Superior temporal gyrus (tissue), 1 donor: ENCODE results near the gene SCAANT1.
A peak's percentile ranks its signal among the peaks of the same experiment; 100 is the strongest.

Source experiments
- DNase-seq: peaks from one replicate; pipeline ENCODE4 v3.0.0-alpha.2; 2016; ENCODE audit errors: extremely low spot score

SCAANT1 gene

DNA sequence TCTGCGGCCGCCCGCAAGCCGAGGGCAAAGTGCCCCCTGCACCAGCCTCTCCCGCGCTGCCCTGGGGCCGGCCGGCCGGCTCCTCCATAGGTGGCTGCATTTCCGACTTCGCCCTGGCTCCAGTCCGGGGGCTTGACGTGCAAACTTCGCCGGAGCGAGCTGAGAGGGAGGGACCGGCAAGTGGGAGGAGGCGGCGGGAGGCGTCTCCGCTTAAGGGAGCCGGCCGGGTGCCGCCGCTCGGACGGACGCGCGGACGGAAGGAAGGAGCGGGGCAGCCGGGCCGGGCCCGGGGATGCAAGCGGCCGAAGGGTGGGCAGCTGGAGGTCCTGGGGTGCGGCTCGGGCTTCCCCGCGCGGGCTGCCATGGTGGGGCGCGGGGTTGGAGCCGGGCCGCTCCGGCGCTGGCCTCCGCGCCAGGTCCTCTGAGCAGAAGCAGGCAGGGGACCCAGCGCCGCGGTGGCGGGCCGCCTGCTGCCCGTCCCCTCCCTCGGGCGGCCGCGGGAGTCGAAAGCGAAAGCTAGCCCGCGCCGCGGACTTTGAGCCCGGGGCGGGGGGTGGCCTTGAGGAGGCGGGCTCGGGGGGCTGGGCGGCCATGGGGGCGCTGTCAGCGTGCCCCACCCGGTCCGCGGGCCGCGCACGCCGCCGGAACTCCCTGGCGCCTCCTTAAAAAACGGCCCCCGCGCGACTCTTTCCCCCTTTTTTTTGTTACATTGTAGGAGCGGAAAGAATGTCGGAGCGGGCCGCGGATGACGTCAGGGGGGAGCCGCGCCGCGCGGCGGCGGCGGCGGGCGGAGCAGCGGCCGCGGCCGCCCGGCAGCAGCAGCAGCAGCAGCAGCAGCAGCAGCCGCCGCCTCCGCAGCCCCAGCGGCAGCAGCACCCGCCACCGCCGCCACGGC is at the start of gene SCAANT1:
SCAANT1 (minus strand) TSS at position 511 of the 895 bp plus-strand sequence.
- peak; percentile 83 for DNase-seq

DNA sequence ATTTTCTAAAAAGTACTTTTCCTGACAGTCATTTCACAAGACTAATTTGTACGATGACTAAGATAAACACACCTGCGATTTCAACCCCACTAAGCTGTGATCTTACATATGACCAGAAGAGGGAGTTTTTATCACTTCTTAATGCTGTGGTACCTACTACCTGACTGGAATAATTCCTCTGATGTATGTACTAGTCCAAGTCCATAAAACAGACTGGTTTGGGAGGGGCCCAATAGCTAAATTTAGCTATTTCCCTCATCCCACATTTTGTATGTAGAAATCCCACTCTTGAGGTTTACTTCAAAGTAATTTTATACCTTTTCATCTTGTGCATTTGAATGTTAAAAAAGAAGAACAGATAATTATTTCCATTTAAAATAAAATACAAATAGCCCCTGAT is 49.7 kb upstream of the SCAANT1 start:
- peak; percentile 77 for DNase-seq

- DNase-seq = peak; percentile 53
Measured at GRCh38 chr3:63960048-63960711, 48.0 kb upstream of the SCAANT1 start.

DNA sequence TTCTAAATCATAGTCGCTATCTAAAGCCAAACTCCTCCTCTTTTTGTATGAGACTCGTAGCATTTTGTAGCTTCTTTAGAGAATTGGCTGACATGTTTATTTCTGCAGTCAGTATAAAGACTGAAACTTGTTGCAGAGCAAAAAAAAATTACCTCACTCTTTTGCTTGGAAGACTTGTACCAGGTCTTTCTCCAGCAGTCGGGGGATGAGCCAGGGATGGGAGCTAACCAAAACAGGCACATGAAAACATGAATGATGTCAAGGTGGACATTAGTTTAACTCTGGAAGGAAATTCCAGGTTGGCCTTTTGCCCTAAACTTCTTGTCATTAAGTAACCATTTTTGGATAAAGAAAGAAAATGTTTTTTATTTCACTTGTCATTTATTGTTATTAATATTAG is 47.0 kb upstream of the SCAANT1 start:
- no peak for DNase-seq

- no peak for DNase-seq
Measured at GRCh38 chr3:63955830-63956545, 43.8 kb upstream of the SCAANT1 start.

- DNase-seq = no peak
Measured at GRCh38 chr3:63955036-63955650, 43.0 kb upstream of the SCAANT1 start.

DNA sequence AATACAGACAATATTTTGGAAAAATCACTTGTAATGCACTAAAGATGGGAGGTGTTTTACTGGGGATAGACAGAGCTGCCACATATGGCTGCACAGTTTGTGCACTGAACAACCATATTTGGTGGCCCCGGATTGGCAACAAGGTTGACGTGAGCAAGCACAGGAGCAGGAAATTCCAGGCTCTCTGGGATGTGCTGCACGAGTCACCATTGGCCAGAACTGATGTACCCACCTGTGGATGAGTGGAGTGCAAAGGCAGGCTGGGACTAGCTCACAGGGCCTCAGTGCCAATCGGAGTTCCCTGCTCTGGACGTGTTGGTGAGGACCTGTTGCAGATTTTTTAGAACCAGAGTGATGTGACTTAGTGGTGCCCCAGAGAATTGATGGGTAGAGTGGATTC is 42.0 kb upstream of the SCAANT1 start:
- no peak for DNase-seq

GRCh38 chr3:63952248-63952594 is 40.0 kb upstream of the SCAANT1 start:
- no peak for DNase-seq

DNA sequence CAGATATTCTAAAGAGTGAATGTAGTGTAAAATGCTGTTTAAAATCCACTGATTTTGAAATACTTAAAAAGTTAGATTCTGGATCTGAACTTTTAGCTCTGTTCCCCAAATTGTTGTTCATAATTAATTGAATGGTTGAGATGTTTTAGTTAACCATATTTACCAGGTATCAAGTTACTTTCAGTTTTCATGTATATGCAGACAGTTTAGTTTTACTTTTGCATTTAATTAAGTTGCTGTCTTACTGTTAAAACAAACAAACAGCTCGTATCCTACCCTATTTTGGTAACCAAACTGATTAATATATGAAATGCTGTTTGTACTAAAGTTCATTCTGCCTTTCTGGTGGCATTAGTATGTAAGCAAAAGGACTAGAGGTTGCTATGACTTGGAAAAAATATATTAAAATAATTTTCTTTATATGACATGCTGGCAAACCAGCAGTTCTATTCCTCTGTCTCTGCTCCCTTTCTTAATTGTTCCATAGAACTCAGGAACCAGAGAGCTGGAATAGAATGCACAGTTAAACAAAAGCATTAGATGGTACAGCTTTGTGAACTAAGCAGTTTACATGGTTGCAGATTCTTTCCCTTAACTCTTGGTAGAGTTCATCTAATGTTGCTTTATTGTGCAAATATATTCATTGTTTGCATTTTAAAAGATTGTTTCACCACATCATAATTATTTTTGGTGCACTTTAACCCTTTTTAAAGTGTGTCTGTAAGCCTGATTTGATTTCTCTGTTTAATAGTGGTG is 39.5 kb upstream of the SCAANT1 start:
- DNase-seq = no peak

GRCh38 chr3:63950698-63951097 is 38.5 kb upstream of the SCAANT1 start:
- no peak for DNase-seq

DNA sequence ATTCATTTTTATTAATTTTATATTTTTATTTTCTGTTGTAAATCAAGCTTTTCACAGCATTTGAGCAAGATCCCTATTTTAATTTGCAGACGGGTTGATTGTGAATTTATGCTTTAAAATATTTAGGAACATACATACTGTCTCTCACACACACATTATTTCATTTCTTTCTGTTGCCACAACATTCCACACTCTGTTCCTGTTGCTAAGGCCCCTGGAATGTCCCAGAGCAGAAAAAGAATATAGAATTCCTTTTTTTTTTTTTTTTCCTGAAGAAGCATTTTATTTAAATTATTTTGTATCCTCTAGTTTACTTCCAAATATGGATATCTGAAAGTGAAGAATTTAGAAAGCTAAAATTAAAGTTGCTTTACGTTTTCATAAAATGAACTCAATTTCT is 36.8 kb upstream of the SCAANT1 start:
- DNase-seq = no peak

GRCh38 chr3:63947594-63947993 is 35.4 kb upstream of the SCAANT1 start:
- DNase-seq = no peak

DNA sequence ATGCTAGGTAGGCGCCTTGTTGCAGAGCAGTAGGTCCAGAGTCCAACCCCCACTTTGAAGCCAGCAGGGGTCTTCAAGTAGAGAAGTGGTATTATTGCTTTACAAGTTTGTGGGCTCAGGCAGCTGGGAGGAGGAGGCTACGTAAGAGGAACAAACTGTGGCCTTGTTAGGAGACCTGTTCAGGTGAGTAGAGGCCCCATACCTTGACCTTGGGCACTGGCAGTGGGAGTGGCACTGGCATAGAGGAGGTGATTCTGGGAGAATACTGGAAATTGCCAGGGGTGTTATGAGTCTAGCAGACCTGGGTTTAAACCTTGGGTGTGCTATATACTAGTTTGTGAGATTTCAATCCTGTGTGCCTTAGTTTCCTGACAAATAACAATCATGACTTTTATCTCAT is 34.6 kb upstream of the SCAANT1 start:
- no peak for DNase-seq

DNA sequence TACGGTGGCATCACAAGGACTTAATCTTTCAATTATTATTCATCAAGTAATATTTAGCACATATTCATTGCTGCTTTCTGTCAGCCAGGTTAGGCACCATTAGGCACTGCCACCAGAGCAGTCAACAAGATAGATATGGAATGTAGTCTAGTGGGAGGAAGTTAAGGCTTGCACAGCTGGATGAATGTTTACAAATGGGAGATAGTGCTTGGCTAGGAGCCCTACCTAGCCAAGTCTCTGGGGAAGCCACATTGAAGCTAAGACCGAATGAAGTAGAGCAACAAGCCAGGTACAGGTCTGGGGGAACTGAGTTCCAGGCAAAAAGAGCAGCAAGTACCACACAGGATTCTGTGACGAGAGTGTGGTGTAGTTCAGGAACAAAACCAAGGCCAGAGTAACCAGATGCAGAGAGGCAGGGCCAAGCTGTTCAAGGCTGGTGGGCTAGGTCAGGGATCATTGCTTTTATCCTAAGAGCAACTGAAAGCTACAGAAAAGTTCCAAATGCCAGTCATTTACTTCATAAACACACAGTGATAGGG is 33.4 kb upstream of the SCAANT1 start:
- no peak for DNase-seq

DNA sequence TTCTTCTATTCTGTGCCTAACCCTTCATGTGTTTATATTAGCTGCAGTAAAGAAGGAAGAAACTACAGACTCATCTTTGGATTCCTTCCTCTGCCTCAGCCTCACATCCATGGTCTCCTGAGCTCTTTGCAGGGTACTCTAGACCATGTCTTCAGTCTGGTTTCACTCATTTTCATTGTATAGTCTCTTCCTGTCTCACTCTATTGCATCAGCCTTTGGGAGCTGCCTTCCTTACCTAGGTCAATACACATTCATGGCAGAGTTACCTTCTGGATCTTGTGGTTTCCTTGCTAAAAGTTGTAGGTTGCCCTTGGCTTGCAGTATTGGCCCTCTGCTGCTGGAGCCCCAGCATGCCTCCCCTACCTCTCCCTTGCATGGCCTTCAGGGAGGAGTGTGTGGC is 31.5 kb upstream of the SCAANT1 start:
- DNase-seq = no peak

- no peak for DNase-seq
Measured at GRCh38 chr3:63942528-63942927, 30.3 kb upstream of the SCAANT1 start.

DNA sequence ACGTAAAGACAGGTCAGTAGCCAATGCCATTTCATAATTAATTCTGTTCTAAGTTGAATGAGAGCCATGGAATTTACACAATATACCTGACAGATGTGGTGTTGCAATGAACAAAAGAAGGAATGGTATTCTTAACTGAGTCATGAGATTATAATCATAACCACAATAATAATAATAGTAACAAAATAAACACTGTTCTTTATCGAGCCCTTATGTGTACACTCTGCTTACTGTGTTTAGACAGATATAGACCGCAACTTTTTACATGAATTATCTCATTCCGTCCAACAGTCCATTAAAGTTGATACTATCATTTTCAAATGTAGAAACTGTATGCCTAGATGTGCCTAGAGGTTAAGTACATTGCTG is 28.2 kb upstream of the SCAANT1 start:
- no peak for DNase-seq

GRCh38 chr3:63937661-63938651 is 25.8 kb upstream of the SCAANT1 start:
- DNase-seq = no peak

- no peak for DNase-seq
Measured at GRCh38 chr3:63936925-63937324, 24.7 kb upstream of the SCAANT1 start.
